Activated T-cell treated with anti-CD3 and anti-CD28 coated beads, Interleukin-2, amount 50 U/mL, for 24 hours (primary cell): Measurements from ENCODE around the gene FAM89A.

ENCODE experiments used
- DNase-seq: peaks from one replicate; pipeline ENCODE4 v3.0.0-alpha.2; 2020
- H3K27ac Mint-ChIP-seq: 2 replicates; pipeline ENCODE4 v1.8.0; 2020; ENCODE audit warnings: mild to moderate bottlenecking, mixed read lengths
- H3K27me3 Mint-ChIP-seq: 2 replicates; pipeline ENCODE4 v1.8.0; 2020; ENCODE audit warnings: mixed read lengths
- H3K36me3 Mint-ChIP-seq: 2 replicates; pipeline ENCODE4 v1.8.0; 2020; ENCODE audit warnings: low read depth, mixed read lengths
- H3K4me1 Mint-ChIP-seq: 2 replicates; pipeline ENCODE4 v1.8.0; 2020; ENCODE audit warnings: low read depth, mixed read lengths
- H3K4me3 Mint-ChIP-seq: 2 replicates; pipeline ENCODE4 v1.8.0; 2020; ENCODE audit warnings: mild to moderate bottlenecking, moderate library complexity, mixed read lengths
- H3K9me3 Mint-ChIP-seq: 2 replicates; pipeline ENCODE4 v1.8.0; 2020; ENCODE audit warnings: mixed read lengths

Gene FAM89A

GRCh38 chr1:230979389-230979716 lies 60.7 kb downstream of the FAM89A start:
- H3K27ac Mint-ChIP-seq = no peak overlapping the region

GRCh38 chr1:230978491-230979388 lies 61.3 kb downstream of the FAM89A start, which contains the start of the genes ARV1 and TTC13:
Gene ARV1, plus strand, starts transcription at chr1:230979094. Its CDS starts 12 bp downstream, at chr1:230979106.
Gene TTC13, minus strand, starts transcription at chr1:230978861. Its CDS starts 31 bp downstream, at chr1:230978830.
- peak; percentile 96 for DNase-seq
- Mint-ChIP-seq H3K27ac (peak within 1 kb of the TSS; percentile 95), H3K36me3 (peaks cover 41% of the 10 kb centered on the region), H3K4me1 (peaks cover 35% of the 10 kb centered on the region), H3K4me3 (peak within 1 kb of the TSS; percentile 92), H3K9me3 (no peaks in the 10 kb centered on the region), H3K27me3 (no peaks in the 10 kb centered on the region)

More at GRCh38 chr1:230979389-230979716, 60.7 kb downstream of the FAM89A start:
- Mint-ChIP-seq H3K4me1 (peaks cover 31% of the 10 kb centered on the region), H3K4me3 (no peak overlapping the region), H3K36me3 (peaks cover 42% of the 10 kb centered on the region), H3K27me3 (no peaks in the 10 kb centered on the region), H3K9me3 (no peaks in the 10 kb centered on the region)
- no peak for DNase-seq

- Mint-ChIP-seq H3K36me3 (peaks cover 40% of the 10 kb centered on the region), H3K9me3 (no peaks in the 10 kb centered on the region), H3K4me1 (peaks cover 40% of the 10 kb centered on the region), H3K27ac (peak overlapping the region; percentile 95), H3K27me3 (no peaks in the 10 kb centered on the region), H3K4me3 (peak overlapping the region; percentile 92)
- DNase-seq = no peak
Measured at GRCh38 chr1:230977761-230978490, 62.1 kb downstream of the FAM89A start.

- H3K9me3 Mint-ChIP-seq = no peaks in the 10 kb centered on the region
- H3K27ac Mint-ChIP-seq = peak overlapping the region; percentile 95
- H3K4me3 Mint-ChIP-seq = peak overlapping the region; percentile 92
- H3K36me3 Mint-ChIP-seq = peaks cover 40% of the 10 kb centered on the region
- peaks cover 49% of the 10 kb centered on the region for H3K4me1 Mint-ChIP-seq
- H3K27me3 Mint-ChIP-seq = no peaks in the 10 kb centered on the region
- no peak for DNase-seq
Measured at GRCh38 chr1:230976825-230977747, 63.0 kb downstream of the FAM89A start.

GRCh38 chr1:230976360-230976759 lies 63.7 kb downstream of the FAM89A start:
- Mint-ChIP-seq H3K36me3 (peaks cover 40% of the 10 kb centered on the region), H3K27ac (peak overlapping the region; percentile 95), H3K4me3 (peak overlapping the region; percentile 92), H3K27me3 (no peaks in the 10 kb centered on the region), H3K9me3 (no peaks in the 10 kb centered on the region), H3K4me1 (peaks cover 55% of the 10 kb centered on the region)
- DNase-seq = no peak

GRCh38 chr1:230975636-230976035 lies 64.4 kb downstream of the FAM89A start:
- Mint-ChIP-seq H3K27ac (no peak overlapping the region), H3K27me3 (no peaks in the 10 kb centered on the region), H3K36me3 (peaks cover 40% of the 10 kb centered on the region), H3K4me1 (peaks cover 56% of the 10 kb centered on the region), H3K9me3 (no peaks in the 10 kb centered on the region), H3K4me3 (no peak overlapping the region)
- DNase-seq = no peak

- Mint-ChIP-seq H3K36me3 (peaks cover 46% of the 10 kb centered on the region), H3K4me1 (peaks cover 69% of the 10 kb centered on the region), H3K4me3 (no peak overlapping the region), H3K9me3 (no peaks in the 10 kb centered on the region), H3K27me3 (no peaks in the 10 kb centered on the region), H3K27ac (peak overlapping the region; percentile 86)
- peak; percentile 54 for DNase-seq
Measured at GRCh38 chr1:230972855-230973271, 67.2 kb downstream of the FAM89A start.

GRCh38 chr1:230971771-230972170 lies 68.3 kb downstream of the FAM89A start:
- H3K4me1 Mint-ChIP-seq = peaks cover 60% of the 10 kb centered on the region
- H3K27ac Mint-ChIP-seq = no peak overlapping the region
- no peaks in the 10 kb centered on the region for H3K27me3 Mint-ChIP-seq
- no peak for DNase-seq
- no peaks in the 10 kb centered on the region for H3K9me3 Mint-ChIP-seq
- H3K4me3 Mint-ChIP-seq = no peak overlapping the region
- peaks cover 35% of the 10 kb centered on the region for H3K36me3 Mint-ChIP-seq

GRCh38 chr1:230970432-230970831 lies 69.6 kb downstream of the FAM89A start:
- Mint-ChIP-seq H3K27me3 (no peaks in the 10 kb centered on the region), H3K9me3 (no peaks in the 10 kb centered on the region), H3K27ac (no peak overlapping the region), H3K4me3 (no peak overlapping the region), H3K4me1 (peaks cover 50% of the 10 kb centered on the region), H3K36me3 (peaks cover 22% of the 10 kb centered on the region)
- DNase-seq = no peak
